GM12878 (cell line): ENCODE measurements around the gene PARM1.

Source experiments
- CTCF ChIP-seq, 3 experiments: IDR thresholded peaks in 2 of 3; conservative IDR thresholded peaks in 1 of 3; 2 replicates each; pipeline ENCODE4 v1.5.1; 2011; ENCODE audit warnings: low read depth in 3 of 3, low read length in 3 of 3, mild to moderate bottlenecking in 3 of 3, control low read depth in 2 of 3, moderate library complexity in 2 of 3, inconsistent platforms in 1 of 3, mixed read lengths in 1 of 3; ENCODE audit not compliant: control insufficient read depth in 2 of 3, insufficient read depth in 1 of 3; ENCODE audit errors: extremely low read depth in 1 of 3
- MEF2A ChIP-seq: IDR thresholded peaks from 2 replicates; pipeline ENCODE4 v1.6.1; 2011; ENCODE audit warnings: low read depth, mild to moderate bottlenecking, low read length, moderate library complexity; ENCODE audit not compliant: insufficient read depth
- MXI1 ChIP-seq: fragments of 150-350 bp; IDR thresholded peaks from 2 replicates; pipeline ENCODE4 v1.6.1; 2011; ENCODE audit warnings: low read depth, mild to moderate bottlenecking, inconsistent platforms, low read length, improper control_type of control experiment
- NFIC ChIP-seq: IDR thresholded peaks from 2 replicates; pipeline ENCODE4 v1.6.1; 2012; ENCODE audit warnings: low read depth, mild to moderate bottlenecking, inconsistent platforms, low read length, moderate library complexity
- RAD21 ChIP-seq: IDR thresholded peaks from 2 replicates; pipeline ENCODE4 v1.6.1; 2011; ENCODE audit warnings: mild to moderate bottlenecking, low read depth, low read length, moderate library complexity; ENCODE audit not compliant: insufficient read depth
- ZBTB33 ChIP-seq: fragments of 450-650 bp; IDR thresholded peaks from 2 replicates; pipeline ENCODE4 v1.6.1; 2017; ENCODE audit warnings: mild to moderate bottlenecking
- ZBTB4 ChIP-seq: fragments of 450-650 bp; formaldehyde crosslinking; IDR thresholded peaks from 2 replicates; pipeline ENCODE4 v1.4.0; 2022; ENCODE audit warnings: mild to moderate bottlenecking, moderate library complexity

GRCh38 chr4:74996996-74997395 is 64.1 kb downstream of the PARM1 start:
- no peak for TF ChIP-seq ZBTB33
- TF ChIP-seq MEF2A = no peak
- no peak for TF ChIP-seq CTCF (IDR thresholded peaks at IDR 0.05 in 2 of 3, conservative IDR thresholded peaks at IDR 0.05 in 1 of 3; ENCODE audit: control insufficient read depth in 2 of 3, extremely low read depth in 1 of 3, insufficient read depth in 1 of 3, low read depth in 3 of 3, low read length in 3 of 3)
- TF ChIP-seq ZBTB4 (CRISPR knock-in tag) = no peak
- TF ChIP-seq NFIC = no peak
- no peak for TF ChIP-seq MXI1
- TF ChIP-seq RAD21 = no peak
